K562 (cell line): ENCODE data around the gene PA2G4. TPM values are rescaled to one million over a fixed set of nuclear protein-coding genes. Genes with fewer than 3 reads are reported as not detected.
A peak's percentile ranks its signal among the peaks of the same experiment; 100 is the strongest.

ENCODE experiments used
- ATF7 ChIP-seq: fragments of 450-650 bp; IDR thresholded peaks from 2 replicates; pipeline ENCODE4 v1.7.1; 2014; ENCODE audit warnings: mild to moderate bottlenecking, moderate library complexity
- CC2D1A ChIP-seq: fragments of 450-650 bp; IDR thresholded peaks from 2 replicates; pipeline ENCODE4 v1.6.1; 2017; ENCODE audit warnings: mild to moderate bottlenecking
- FOXA3 ChIP-seq, 2 experiments: fragments of 450-650 bp in 1 of 2; sonication (generic) in 1 of 2; formaldehyde crosslinking; IDR thresholded peaks in 1 of 2; conservative IDR thresholded peaks in 1 of 2; 2 replicates each; pipeline versions ENCODE4 v1.4.0 to v1.8.0; 2020 to 2022; ENCODE audit warnings: mild to moderate bottlenecking in 2 of 2, missing genetic modification reagents in 1 of 2
- FOXJ3 ChIP-seq: sonication (generic); formaldehyde crosslinking; IDR thresholded peaks from 2 replicates; pipeline ENCODE4 v1.4.0; 2020; ENCODE audit warnings: mild to moderate bottlenecking, missing genetic modification reagents
- HMGN3 ChIP-seq: IDR thresholded peaks from 2 replicates; pipeline ENCODE4 v1.6.1; 2011; ENCODE audit warnings: borderline replicate concordance, low read depth, mild to moderate bottlenecking, mixed read lengths, low read length; ENCODE audit not compliant: insufficient read length; ENCODE audit errors: extremely low read depth
- MTF1 ChIP-seq: fragments of 250-450 bp; sonication (Bioruptor Pico); IDR thresholded peaks from 2 replicates; pipeline ENCODE4 v1.9.0; 2021; ENCODE audit warnings: moderate library complexity, mild to moderate bottlenecking, inconsistent platforms, borderline replicate concordance
- NFATC3 ChIP-seq: fragments of 450-650 bp; IDR thresholded peaks from 2 replicates; pipeline ENCODE4 v1.6.1; 2017; ENCODE audit warnings: mild to moderate bottlenecking
- NFXL1 ChIP-seq: fragments of 450-650 bp; formaldehyde crosslinking; IDR thresholded peaks from 2 replicates; pipeline ENCODE4 v1.4.0; 2021; ENCODE audit warnings: mild to moderate bottlenecking
- NR2C2 ChIP-seq, 2 experiments: fragments of 200-800 bp in 1 of 2; sonication (Bioruptor generic) in 1 of 2; sonication (generic) in 1 of 2; formaldehyde crosslinking in 1 of 2; IDR thresholded peaks; 2 replicates each; pipeline versions ENCODE4 v1.6.1 to v1.8.0; 2016 to 2022; ENCODE audit warnings: mild to moderate bottlenecking in 1 of 2, missing compliant biosample characterization in 1 of 2, missing genetic modification characterization in 1 of 2, missing genetic modification reagents in 1 of 2
- NR4A1 ChIP-seq, 2 experiments: fragments of 250-450 bp in 1 of 2; fragments of 450-650 bp in 1 of 2; sonication (Bioruptor Pico) in 1 of 2; IDR thresholded peaks; 2 replicates each; pipeline versions ENCODE4 v1.4.0 to v1.6.1; 2016 to 2020; ENCODE audit warnings: mild to moderate bottlenecking in 2 of 2, missing compliant biosample characterization in 1 of 2, missing genetic modification characterization in 1 of 2, moderate library complexity in 1 of 2
- POLR2AphosphoS2 ChIP-seq: IDR thresholded peaks from 2 replicates; pipeline ENCODE4 v1.6.1; 2012; ENCODE audit warnings: low read length, improper control_type of control experiment
- SAFB ChIP-seq: fragments of 200-400 bp; formaldehyde crosslinking; IDR thresholded peaks from 2 replicates; pipeline ENCODE4 v1.6.1; 2017; ENCODE audit warnings: low read depth, low read length, borderline replicate concordance
- SNRNP70 ChIP-seq: fragments of 200-400 bp; formaldehyde crosslinking; optimal IDR thresholded peaks from 2 replicates; pipeline ENCODE3; 2017; ENCODE audit warnings: low read depth, low read length
- ZNF263 ChIP-seq: sonication (generic); formaldehyde crosslinking; IDR thresholded peaks from 2 replicates; pipeline ENCODE4 v1.8.0; 2022; ENCODE audit warnings: mild to moderate bottlenecking, missing genetic modification reagents, borderline replicate concordance
- polyA plus RNA-seq, 8 experiments: library from polyadenylated mRNA; depleted of rRNA in 4 of 8; stranded (reverse) in 5 of 8; unstranded in 3 of 8; fragments of >200 nt; fragmentation: Nextera tagmentation in 2 of 8; fragmentation: Illumina TruSeq in 1 of 8; extraction: Ambion mirVana in 2 of 8; extraction: Trizol in 1 of 8; gene quantifications; 2 replicates each; pipeline versions ENCODE4 v1.2.1 to v1.2.3, GENCODE V29; 2011 to 2014; ENCODE audit warnings: inconsistent platforms in 1 of 8, missing spikeins in 1 of 8
- total RNA-seq, 7 experiments: library from RNA; depleted of rRNA in 6 of 7; stranded (reverse); fragments of >200 nt in 6 of 7; fragmentation: Illumina TruSeq in 2 of 7; extraction: Trizol in 2 of 7; gene quantifications; 2 replicates each; pipeline versions ENCODE4 v1.2.1 to v1.2.3, GENCODE V29; 2011 to 2021; ENCODE audit warnings: low replicate concordance in 1 of 7
- TF ChIP-seq, protein P1 (sequence below), 3 experiments: IDR thresholded peaks in 2 of 3; conservative IDR thresholded peaks in 1 of 3; 2 replicates each; pipeline ENCODE4 v1.5.1; 2011 to 2012; ENCODE audit warnings: low read length in 3 of 3, mild to moderate bottlenecking in 3 of 3, control low read depth in 2 of 3, improper control_type of control experiment in 1 of 3, inconsistent platforms in 1 of 3, low read depth in 1 of 3, mixed read lengths in 1 of 3, moderate library complexity in 1 of 3; ENCODE audit not compliant: insufficient read depth in 2 of 3
- TF ChIP-seq, protein P2 (sequence below): fragments of 450-650 bp; IDR thresholded peaks from 2 replicates; pipeline ENCODE4 v1.7.0; 2016; ENCODE audit warnings: borderline replicate concordance
- TF ChIP-seq, protein P3 (sequence below): fragments of 450-650 bp; formaldehyde crosslinking; IDR thresholded peaks from 2 replicates; pipeline ENCODE4 v1.4.0; 2022; ENCODE audit warnings: missing genetic modification characterization
- TF ChIP-seq, protein P4 (sequence below): fragments of 450-650 bp; IDR thresholded peaks from 2 replicates; pipeline ENCODE4 v1.6.1; 2017; ENCODE audit warnings: mild to moderate bottlenecking, moderate library complexity

Gene PA2G4
- total and polyA plus RNA-seq, 9 of the 15 experiments (the other 6 are each of a cell fraction or from before 2014, with no cell fraction given) = 230 to 925 (median 638) TPM

DNA sequence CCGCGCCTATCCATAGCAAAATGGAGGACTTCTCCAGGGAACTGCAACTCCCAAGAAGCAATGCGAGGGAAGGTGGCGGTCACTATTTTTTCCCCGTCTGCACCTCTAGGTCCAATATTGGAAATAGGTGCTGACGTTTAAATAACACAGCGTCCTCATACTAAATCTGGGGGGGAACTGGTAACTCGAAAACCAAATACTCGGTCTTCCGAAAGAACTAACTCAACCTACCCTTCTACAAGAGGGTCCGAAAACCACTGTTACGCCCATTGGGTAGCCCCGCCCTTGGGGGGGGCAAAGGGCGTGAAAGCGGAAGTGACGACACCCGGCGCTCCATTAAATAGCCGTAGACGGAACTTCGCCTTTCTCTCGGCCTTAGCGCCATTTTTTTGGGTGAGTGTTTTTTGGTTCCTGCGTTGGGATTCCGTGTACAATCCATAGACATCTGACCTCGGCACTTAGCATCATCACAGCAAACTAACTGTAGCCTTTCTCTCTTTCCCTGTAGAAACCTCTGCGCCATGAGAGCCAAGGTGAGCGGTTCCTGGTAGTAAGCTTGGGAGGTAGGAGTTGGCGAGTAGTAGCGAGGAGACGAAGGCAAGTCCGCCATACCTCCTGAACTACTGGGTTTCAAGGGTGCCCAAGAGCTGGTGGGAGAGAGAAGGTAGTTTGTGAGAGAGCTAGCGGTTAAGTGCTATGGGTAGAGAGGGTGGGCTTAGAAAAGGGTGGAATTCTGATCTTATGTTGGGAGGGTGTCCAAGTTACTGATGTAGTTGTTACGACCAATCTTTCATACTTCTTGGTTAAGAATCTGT, 12.1 kb downstream of the PA2G4 start, which contains the start of gene RPL41 (continued):
- TF ChIP-seq, protein P1, sequence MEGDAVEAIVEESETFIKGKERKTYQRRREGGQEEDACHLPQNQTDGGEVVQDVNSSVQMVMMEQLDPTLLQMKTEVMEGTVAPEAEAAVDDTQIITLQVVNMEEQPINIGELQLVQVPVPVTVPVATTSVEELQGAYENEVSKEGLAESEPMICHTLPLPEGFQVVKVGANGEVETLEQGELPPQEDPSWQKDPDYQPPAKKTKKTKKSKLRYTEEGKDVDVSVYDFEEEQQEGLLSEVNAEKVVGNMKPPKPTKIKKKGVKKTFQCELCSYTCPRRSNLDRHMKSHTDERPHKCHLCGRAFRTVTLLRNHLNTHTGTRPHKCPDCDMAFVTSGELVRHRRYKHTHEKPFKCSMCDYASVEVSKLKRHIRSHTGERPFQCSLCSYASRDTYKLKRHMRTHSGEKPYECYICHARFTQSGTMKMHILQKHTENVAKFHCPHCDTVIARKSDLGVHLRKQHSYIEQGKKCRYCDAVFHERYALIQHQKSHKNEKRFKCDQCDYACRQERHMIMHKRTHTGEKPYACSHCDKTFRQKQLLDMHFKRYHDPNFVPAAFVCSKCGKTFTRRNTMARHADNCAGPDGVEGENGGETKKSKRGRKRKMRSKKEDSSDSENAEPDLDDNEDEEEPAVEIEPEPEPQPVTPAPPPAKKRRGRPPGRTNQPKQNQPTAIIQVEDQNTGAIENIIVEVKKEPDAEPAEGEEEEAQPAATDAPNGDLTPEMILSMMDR (IDR thresholded peaks at IDR 0.05 in 2 of 3, conservative IDR thresholded peaks at IDR 0.05 in 1 of 3; ENCODE audit: insufficient read depth in 2 of 3, low read depth in 1 of 3, low read length in 3 of 3) = no peak; a peak in 1 of 6 replicates
- TF ChIP-seq, protein P2, sequence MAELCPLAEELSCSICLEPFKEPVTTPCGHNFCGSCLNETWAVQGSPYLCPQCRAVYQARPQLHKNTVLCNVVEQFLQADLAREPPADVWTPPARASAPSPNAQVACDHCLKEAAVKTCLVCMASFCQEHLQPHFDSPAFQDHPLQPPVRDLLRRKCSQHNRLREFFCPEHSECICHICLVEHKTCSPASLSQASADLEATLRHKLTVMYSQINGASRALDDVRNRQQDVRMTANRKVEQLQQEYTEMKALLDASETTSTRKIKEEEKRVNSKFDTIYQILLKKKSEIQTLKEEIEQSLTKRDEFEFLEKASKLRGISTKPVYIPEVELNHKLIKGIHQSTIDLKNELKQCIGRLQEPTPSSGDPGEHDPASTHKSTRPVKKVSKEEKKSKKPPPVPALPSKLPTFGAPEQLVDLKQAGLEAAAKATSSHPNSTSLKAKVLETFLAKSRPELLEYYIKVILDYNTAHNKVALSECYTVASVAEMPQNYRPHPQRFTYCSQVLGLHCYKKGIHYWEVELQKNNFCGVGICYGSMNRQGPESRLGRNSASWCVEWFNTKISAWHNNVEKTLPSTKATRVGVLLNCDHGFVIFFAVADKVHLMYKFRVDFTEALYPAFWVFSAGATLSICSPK = no peak
- TF ChIP-seq NR2C2 (CRISPR knock-in tag; IDR thresholded peaks at IDR 0.05) = peak; percentile 85
- TF ChIP-seq NR2C2 (tag; IDR thresholded peaks at IDR 0.05) = peak; percentile 99
- TF ChIP-seq, protein P3, sequence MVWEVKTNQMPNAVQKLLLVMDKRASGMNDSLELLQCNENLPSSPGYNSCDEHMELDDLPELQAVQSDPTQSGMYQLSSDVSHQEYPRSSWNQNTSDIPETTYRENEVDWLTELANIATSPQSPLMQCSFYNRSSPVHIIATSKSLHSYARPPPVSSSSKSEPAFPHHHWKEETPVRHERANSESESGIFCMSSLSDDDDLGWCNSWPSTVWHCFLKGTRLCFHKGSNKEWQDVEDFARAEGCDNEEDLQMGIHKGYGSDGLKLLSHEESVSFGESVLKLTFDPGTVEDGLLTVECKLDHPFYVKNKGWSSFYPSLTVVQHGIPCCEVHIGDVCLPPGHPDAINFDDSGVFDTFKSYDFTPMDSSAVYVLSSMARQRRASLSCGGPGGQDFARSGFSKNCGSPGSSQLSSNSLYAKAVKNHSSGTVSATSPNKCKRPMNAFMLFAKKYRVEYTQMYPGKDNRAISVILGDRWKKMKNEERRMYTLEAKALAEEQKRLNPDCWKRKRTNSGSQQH (CRISPR knock-in tag) = 0 out of 2 replicates have a peak, but pooled peaks have one; percentile 39
- peak; percentile 76; the same call in 1 of the 2 replicates for TF ChIP-seq NFATC3
- no peak for TF ChIP-seq MTF1 (CRISPR knock-in tag)
- TF ChIP-seq NFXL1 (CRISPR knock-in tag) = no peak
- TF ChIP-seq ATF7 = peak; percentile 92
- TF ChIP-seq, protein P4, sequence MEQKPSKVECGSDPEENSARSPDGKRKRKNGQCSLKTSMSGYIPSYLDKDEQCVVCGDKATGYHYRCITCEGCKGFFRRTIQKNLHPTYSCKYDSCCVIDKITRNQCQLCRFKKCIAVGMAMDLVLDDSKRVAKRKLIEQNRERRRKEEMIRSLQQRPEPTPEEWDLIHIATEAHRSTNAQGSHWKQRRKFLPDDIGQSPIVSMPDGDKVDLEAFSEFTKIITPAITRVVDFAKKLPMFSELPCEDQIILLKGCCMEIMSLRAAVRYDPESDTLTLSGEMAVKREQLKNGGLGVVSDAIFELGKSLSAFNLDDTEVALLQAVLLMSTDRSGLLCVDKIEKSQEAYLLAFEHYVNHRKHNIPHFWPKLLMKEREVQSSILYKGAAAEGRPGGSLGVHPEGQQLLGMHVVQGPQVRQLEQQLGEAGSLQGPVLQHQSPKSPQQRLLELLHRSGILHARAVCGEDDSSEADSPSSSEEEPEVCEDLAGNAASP = no peak
- no peak for TF ChIP-seq NR4A1 (CRISPR knock-in tag; IDR thresholded peaks at IDR 0.05)
- TF ChIP-seq NR4A1 (tag; IDR thresholded peaks at IDR 0.05) = 0 out of 2 replicates have a peak, but pooled peaks have one; percentile 56
- peak; percentile 86; the same call in 1 of the 2 replicates for TF ChIP-seq POLR2AphosphoS2
- peak; percentile 18; the same call in 1 of the 2 replicates for TF ChIP-seq CC2D1A
- no peak for TF ChIP-seq SAFB
- no peak for TF ChIP-seq HMGN3
- TF ChIP-seq SNRNP70 = peak; percentile 88
- TF ChIP-seq FOXA3 (CRISPR knock-in tag; conservative IDR thresholded peaks at IDR 0.05 in 1 of 2, IDR thresholded peaks at IDR 0.05 in 1 of 2) = peak in 1 of 2 experiments; percentile 45; a peak in 1 of 4 replicates
- TF ChIP-seq ZNF263 (CRISPR knock-in tag) = no peak; the same call in 1 of the 2 replicates
- TF ChIP-seq FOXJ3 (CRISPR knock-in tag) = no peak
